ENCODE measurements around the gene SLC6A2.

SLC6A2 gene

DNA sequence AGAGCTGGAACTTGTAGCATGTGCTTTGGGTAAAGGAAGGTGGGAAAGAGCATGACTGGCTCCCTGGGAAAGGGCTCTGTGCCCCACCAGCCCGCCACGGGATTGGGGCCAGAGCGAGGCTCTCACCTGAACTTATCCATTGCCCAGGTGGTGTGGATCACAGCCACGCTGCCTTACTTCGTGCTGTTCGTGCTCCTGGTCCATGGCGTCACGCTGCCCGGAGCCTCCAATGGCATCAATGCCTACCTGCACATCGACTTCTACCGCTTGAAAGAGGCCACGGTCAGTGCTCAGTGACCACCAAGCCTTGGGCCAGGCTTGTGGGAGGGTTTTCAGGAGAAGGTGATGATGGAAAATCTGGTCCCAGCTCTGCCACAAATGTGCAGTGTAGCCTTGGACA, 36.0 kb downstream of the SLC6A2 start:
- in situ Hi-C loops (cut with MboI; ENCODE audit: low sequenced_read_pairs, unreplicated experiment): no loop called here
- TF ChIP-seq, protein P1, sequence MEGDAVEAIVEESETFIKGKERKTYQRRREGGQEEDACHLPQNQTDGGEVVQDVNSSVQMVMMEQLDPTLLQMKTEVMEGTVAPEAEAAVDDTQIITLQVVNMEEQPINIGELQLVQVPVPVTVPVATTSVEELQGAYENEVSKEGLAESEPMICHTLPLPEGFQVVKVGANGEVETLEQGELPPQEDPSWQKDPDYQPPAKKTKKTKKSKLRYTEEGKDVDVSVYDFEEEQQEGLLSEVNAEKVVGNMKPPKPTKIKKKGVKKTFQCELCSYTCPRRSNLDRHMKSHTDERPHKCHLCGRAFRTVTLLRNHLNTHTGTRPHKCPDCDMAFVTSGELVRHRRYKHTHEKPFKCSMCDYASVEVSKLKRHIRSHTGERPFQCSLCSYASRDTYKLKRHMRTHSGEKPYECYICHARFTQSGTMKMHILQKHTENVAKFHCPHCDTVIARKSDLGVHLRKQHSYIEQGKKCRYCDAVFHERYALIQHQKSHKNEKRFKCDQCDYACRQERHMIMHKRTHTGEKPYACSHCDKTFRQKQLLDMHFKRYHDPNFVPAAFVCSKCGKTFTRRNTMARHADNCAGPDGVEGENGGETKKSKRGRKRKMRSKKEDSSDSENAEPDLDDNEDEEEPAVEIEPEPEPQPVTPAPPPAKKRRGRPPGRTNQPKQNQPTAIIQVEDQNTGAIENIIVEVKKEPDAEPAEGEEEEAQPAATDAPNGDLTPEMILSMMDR (IDR thresholded peaks at IDR 0.05; ENCODE audit: borderline replicate concordance, control extremely low read depth, extremely low read depth, insufficient read depth, missing control alignments): no peak
- no peak for DNase-seq (ENCODE audit: low spot score)

DNA sequence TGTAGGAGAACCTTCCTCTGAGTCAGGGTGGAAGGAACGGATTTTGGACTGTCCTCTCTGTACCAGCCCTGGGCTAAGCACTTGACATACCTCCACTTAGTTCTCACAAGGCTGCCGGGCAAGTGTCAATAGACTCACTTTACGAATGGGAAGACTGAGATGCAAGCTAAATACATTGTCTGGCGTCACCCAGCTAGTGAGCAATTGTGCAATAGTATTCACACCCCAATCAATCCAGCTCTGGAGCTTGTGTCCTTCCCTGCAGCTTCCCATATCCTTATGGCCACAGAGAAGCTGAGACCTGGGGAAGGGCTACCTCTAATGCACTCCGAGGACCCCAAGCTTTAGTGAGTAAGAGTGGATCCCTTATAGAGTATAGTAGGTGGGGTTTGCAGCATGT, 39.8 kb downstream of the SLC6A2 start:
- in situ Hi-C loops (cut with MboI; ENCODE audit: low sequenced_read_pairs, unreplicated experiment): no loop called here
- TF ChIP-seq, protein P1 (IDR thresholded peaks at IDR 0.05; ENCODE audit: borderline replicate concordance, control extremely low read depth, extremely low read depth, insufficient read depth, missing control alignments): no peak
- DNase-seq (ENCODE audit: low spot score): no peak

DNA sequence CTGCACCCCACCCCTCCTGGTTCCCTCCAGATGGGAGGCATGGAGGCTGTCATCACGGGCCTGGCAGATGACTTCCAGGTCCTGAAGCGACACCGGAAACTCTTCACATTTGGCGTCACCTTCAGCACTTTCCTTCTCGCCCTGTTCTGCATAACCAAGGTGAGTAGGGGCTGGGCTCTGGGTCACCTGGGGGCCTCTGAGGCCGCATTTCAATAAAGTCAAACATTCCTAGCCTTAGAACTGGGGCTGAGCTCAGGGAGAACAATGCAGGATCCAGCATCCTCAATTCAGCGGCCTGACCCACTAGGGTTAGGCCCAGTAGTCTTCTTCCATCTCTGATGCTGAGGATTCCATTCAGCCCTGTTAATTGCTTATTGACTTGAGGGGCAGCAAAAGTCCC, 42.1 kb downstream of the SLC6A2 start:
- TF ChIP-seq, protein P1 (IDR thresholded peaks at IDR 0.05; ENCODE audit: borderline replicate concordance, control extremely low read depth, extremely low read depth, insufficient read depth, missing control alignments): no peak
- DNase-seq (ENCODE audit: low spot score): no peak
- in situ Hi-C loops (cut with MboI; ENCODE audit: low sequenced_read_pairs, unreplicated experiment): no loop called here

DNA sequence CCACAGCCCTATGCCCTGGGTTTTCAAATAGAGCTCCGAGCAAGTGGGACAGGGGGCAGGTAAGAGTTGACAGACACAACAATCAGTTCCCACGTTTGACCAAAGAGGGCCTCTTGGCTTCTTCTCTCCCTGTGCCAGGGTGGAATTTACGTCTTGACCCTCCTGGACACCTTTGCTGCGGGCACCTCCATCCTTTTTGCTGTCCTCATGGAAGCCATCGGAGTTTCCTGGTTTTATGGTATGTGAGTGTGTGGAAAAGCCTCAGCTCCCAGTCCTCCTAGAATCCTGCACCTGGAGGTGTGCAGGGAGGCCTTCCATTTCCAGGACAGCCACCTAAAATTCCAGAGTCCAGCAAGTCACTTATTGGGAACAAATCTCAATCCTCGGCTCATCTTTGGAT, 42.5 kb downstream of the SLC6A2 start:
- TF ChIP-seq, protein P1 (IDR thresholded peaks at IDR 0.05; ENCODE audit: borderline replicate concordance, control extremely low read depth, extremely low read depth, insufficient read depth, missing control alignments): no peak
- no peak for DNase-seq (ENCODE audit: low spot score)
- in situ Hi-C loops (cut with MboI; ENCODE audit: low sequenced_read_pairs, unreplicated experiment): no loop called here

DNA sequence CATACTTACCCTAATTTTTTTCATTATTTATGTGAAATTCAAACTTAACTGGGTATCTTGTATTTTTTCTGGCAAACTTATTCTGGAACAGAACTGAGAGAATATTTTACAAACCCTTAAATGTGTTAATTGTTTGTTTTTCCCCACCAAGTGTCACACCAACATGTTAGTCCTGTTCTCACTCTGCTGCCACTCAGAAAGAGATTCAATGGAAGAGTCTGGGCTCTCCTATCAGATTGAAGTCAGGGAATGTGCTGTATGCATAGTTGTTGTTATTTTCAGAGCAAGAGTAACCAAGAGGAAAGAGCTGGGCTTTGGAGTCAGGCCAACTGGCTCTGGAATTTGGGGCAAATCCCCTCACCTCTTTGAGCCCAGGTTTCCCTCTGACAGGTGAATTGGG, 43.2 kb downstream of the SLC6A2 start:
- in situ Hi-C loops (cut with MboI; ENCODE audit: low sequenced_read_pairs, unreplicated experiment): no loop called here
- TF ChIP-seq, protein P1 (IDR thresholded peaks at IDR 0.05; ENCODE audit: borderline replicate concordance, control extremely low read depth, extremely low read depth, insufficient read depth, missing control alignments): no peak
- DNase-seq (ENCODE audit: low spot score): no peak

DNA sequence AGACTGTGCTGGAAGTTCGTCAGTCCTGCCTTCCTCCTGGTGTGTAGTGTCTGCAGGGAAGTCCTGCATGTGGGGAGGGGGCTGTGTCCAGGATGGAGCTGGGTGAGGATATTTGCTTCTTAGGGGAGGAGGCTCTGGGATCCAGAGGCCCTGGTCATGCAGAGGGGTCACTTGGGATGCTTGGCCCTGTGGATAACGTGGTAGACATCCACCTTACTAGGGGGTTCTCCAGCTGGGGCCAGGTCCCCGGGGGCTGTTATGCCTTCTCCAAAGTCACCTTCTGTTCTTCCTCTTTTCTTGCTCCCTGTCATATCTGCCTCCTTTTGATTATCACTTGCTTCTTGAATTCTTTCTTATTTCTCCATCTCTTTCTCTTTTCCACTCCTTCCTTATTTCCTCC, 43.8 kb downstream of the SLC6A2 start:
- in situ Hi-C loops (cut with MboI; ENCODE audit: low sequenced_read_pairs, unreplicated experiment): loop anchor here (5.0 to 25.0 kb wide), 3 partner anchors 145 to 613 kb away; no protein-coding TSS in a partner anchor
- TF ChIP-seq, protein P1 (IDR thresholded peaks at IDR 0.05; ENCODE audit: borderline replicate concordance, control extremely low read depth, extremely low read depth, insufficient read depth, missing control alignments): no peak
- no peak for DNase-seq (ENCODE audit: low spot score)

DNA sequence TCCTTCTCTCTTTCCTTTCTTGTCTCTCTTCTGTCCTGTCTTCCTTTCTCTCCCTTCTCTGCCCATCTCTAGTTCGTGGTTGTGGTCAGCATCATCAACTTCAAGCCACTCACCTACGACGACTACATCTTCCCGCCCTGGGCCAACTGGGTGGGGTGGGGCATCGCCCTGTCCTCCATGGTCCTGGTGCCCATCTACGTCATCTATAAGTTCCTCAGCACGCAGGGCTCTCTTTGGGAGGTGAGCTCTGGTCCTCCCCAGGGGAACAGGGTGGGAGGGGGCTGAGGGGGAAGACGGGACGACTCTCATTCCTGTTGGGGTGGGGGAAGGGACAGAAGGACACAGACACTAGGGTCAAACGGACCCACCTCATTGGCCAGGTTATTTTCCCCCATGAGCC, 44.3 kb downstream of the SLC6A2 start:
- TF ChIP-seq, protein P1 (IDR thresholded peaks at IDR 0.05; ENCODE audit: borderline replicate concordance, control extremely low read depth, extremely low read depth, insufficient read depth, missing control alignments): no peak
- in situ Hi-C loops (cut with MboI; ENCODE audit: low sequenced_read_pairs, unreplicated experiment): loop anchor here (5.0 to 25.0 kb wide), 3 partner anchors 145 to 612 kb away; no protein-coding TSS in a partner anchor
- no peak for DNase-seq (ENCODE audit: low spot score)

All from GM13976 (cell line).